NCI-H2227 treated with DMSO at 0.1 percent for 48 hours (cell line): ENCODE results near the gene RYR1.
"Not testable (repeated sequence)": the region's sequence is repeated elsewhere in the genome, so short reads cannot be mapped to it uniquely, and the experiment has no call there.

Source experiments
- DNase-seq: peaks from one replicate; lab custom pipeline; 2025; lab: John Stamatoyannopoulos, UW

RYR1 gene

DNA sequence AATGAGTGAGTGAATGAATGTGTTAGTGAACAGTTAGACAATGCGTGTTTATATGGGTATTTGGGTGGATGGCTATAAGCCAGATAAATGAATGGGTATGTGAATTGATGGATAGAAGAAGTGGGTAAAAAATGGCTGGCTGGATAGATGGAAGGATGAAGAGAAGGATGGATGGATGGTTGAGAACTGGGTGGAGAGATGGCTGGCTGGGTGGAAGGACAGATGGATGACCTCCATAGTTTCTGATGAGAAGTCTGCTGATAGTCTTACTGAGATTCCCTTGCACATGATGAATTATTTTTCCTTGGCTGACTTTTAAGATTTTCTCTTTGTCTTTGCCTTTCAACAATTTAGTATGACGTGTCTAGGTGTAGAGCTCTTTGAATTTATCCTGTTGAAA, 57.4 kb downstream of the RYR1 start:
- DNase-seq: no peak

GRCh38 chr19:38492181-38492813, 58.8 kb downstream of the RYR1 start:
- no peak for DNase-seq

- DNase-seq: no peak
These were observed 60.9 kb downstream of the RYR1 start for GRCh38 chr19:38494379-38494778.

GRCh38 chr19:38495375-38495774, 61.9 kb downstream of the RYR1 start:
- DNase-seq: not testable (repeated sequence)

- DNase-seq: no peak
These were observed 62.6 kb downstream of the RYR1 start for GRCh38 chr19:38496116-38496515.

DNA sequence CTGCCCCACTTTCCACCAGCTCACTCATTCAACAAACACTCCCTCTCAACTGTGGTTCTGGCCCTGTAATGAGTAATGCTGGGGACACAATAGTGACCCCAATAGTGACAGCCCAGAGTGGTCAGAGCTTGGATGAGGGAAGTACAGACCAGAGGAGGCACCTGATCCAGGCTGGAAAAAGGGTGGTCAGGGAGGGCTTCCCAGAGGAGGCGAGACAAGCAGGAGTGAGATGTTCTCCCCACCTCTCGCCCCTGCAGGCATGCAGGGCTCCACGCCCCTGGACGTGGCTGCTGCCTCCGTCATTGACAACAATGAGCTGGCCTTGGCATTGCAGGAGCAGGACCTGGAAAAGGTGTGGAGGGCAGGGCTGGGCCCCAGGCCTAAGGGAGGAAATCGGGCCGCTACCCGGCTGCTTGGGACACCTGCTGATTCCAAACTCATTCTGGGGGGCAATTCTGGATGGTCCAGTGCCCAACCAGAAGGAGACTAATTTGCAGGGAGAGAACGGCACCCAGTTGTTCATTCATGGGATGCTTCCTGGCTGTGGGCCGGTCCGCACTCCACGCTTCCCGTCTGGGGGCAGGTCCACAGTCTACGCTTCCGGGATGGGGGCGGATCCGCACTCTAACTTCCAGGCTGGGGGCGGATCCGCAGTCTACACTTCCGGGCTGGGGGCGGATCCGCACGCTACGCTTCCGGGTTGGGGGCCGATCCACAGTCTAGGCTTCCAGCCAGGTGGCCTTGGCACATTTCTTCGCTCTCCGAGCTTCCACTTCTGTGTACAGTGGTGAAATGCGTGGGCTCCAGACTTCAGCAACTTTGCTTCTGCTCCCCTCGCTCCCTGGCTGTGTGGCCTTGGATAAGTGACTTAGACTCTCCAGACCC, 63.4 kb downstream of the RYR1 start:
- no peak for DNase-seq

DNA sequence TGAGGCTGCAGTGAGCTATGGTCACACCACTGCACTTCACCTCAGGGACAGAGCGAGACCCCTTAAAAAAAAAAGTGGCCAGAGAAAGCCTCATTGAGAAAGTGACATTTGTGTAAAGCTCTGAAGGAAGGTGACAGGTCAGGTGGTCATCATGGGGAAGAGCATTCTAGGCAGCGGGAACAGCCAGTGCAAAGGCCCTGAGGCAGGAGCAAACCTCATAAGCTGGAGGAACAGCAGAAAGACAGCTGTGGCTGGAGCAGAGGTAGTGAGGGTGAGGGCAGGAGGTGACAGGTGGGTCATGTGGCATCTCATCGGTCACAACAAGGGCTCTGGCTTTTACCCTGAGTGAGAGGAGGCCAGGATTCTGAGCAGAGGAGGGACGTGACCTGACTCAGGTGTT, 64.4 kb downstream of the RYR1 start:
- no peak for DNase-seq

DNA sequence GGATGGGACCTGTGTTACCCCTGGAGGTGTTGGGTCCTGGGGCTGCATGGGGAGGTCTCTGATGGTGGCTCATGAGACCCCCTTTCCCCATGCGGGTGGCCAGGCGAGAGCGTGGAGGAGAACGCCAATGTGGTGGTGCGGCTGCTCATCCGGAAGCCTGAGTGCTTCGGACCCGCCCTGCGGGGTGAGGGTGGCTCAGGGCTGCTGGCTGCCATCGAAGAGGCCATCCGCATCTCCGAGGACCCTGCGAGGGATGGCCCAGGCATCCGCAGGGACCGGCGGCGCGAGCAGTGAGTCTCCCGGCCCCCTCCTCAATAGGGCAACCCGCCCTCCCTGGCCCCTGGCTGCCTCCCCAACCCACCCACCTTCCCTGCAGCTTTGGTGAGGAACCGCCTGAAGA, 66.0 kb downstream of the RYR1 start:
- DNase-seq: no peak

DNA sequence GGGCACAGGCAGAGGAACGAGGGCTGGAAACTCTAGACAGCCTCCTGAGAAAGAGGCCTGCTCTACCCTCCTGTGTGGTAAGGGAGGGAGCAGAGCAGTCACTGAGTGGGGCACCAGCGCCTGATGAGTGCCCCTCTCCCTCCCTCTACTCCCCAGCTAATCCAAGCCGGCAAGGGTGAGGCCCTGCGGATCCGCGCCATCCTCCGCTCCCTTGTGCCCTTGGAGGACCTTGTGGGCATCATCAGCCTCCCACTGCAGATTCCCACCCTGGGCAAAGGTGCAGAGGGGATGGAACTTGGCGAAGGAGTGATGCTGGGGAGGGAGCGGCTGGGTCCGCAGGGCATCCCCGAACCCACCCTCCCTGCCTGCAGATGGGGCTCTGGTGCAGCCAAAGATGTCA, 67.0 kb downstream of the RYR1 start:
- no peak for DNase-seq

DNA sequence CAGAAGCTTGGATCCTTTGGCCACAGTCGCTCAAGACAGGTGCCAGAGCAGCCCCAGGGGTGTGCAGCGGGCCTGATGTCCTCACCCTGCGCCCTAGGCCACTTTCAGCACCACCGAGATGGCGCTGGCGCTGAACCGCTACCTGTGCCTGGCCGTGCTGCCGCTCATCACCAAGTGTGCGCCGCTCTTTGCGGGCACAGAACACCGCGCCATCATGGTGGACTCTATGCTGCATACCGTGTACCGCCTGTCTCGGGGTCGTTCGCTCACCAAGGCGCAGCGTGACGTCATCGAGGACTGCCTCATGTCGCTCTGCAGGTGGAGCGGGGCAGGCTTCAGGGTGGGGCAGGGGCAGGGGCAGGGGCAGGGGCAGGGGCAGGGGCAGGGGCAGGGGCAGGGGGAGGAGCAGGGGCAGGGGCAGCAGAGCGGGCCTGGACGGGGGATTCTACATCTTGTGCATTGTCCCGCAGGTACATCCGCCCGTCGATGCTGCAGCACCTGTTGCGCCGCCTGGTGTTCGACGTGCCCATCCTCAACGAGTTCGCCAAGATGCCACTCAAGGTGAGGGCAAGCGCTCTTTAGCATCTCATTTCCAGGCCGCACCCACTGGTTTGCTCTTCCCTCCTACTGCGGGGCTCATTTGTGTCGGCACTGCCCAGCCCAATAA, 69.1 kb downstream of the RYR1 start:
- no peak for DNase-seq

DNA sequence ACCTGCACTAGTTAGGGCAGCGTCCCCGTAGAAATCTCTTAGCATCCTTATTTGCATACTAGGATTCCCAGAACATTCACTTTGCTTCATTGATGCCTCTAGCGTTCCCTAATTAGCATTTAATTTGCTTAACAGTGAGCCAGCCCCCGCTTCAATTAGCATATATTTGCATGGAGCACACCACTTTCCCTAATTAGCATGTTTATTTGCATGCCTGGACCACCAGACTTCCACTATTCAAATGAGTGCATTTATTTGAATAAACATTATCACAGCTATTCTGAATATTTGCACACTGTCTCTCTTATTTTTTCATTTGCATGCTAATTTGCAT, 69.6 kb downstream of the RYR1 start:
- no peak for DNase-seq

- DNase-seq: no peak
These were observed 72.5 kb downstream of the RYR1 start for GRCh38 chr19:38505958-38506357.

- no peak for DNase-seq
These were observed 72.9 kb downstream of the RYR1 start for GRCh38 chr19:38506375-38506722.

GRCh38 chr19:38506723-38507550, 73.4 kb downstream of the RYR1 start:
- DNase-seq: peak; percentile 100

GRCh38 chr19:38507551-38508127, 74.1 kb downstream of the RYR1 start:
- DNase-seq: no peak

- DNase-seq: no peak
These were observed 75.0 kb downstream of the RYR1 start for GRCh38 chr19:38508507-38508906.

GRCh38 chr19:38509027-38509426, 75.5 kb downstream of the RYR1 start:
- no peak for DNase-seq

DNA sequence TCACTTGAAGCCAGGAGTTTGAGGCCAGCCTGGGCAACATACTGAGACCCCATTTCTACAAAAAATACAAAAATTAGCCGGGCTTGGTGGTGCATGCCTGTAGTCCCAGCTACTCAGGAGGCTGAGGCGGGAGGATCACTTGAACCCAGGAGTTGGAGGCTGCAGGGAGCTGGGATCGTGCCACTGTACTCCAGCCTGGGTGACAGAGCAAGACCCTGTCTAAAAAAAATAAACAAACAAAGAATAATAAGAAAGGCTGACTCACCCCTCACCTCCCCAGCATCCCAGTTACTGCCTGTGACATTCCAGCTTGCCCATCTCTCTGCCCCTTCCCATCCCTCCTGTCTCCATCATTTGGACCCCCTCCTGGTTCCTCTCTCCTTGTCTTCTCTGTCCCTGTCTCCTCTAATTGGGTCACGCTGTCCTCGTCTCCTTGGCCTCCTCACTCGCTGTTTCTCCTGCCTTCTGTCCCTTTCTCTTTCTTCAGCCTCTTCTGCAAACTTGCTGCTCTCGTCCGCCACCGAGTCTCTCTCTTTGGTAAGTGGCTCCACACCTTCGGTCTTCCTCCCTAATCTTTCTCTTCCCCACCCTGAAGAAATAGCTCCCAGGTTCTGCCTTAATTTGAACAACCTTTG, 77.7 kb downstream of the RYR1 start:
- no peak for DNase-seq

DNA sequence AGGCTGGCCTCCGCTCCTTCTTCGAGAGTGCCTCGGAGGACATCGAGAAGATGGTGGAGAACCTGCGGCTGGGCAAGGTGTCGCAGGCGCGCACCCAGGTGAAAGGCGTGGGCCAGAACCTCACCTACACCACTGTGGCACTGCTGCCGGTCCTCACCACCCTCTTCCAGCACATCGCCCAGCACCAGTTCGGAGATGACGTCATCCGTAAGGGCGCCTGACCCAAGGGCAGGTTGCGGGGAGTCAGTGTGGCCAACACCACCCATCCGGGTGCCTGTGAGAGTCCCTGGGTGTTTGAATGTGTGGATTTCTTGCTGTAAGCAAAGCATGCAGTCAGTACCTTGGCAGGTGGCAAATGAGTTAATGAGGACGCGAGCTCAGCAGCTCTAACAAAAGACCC, 78.8 kb downstream of the RYR1 start:
- DNase-seq: no peak

- not testable (repeated sequence) for DNase-seq
These were observed 79.7 kb downstream of the RYR1 start for GRCh38 chr19:38513156-38513555.

DNA sequence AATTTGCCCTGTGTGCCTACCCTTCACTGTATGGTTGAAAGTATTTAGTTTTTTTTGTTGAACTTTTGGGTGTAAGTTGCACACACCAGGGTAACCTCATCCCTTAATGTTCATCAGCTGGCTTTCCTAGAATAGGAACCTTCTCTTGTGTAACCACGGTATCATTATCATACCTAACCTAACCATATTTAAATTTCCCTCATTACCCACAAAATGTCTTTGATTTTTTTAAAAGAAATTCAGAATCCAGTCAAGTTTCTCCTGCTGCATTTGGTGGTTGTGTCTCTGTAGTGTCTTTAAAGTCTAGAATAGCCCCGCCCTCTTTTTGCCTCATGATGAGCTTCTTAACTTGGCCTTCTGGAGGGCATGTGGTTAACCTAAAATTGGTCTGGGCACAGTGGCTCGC, 80.3 kb downstream of the RYR1 start:
- no peak for DNase-seq
